Choroid plexus epithelial cell (primary cell): ENCODE results near the gene ZNF514.
A peak's percentile ranks its signal among the peaks of the same experiment; 100 is the strongest.

ENCODE experiments used
- DNase-seq: peaks from one replicate; pipeline ENCODE4 v3.0.0-alpha.2; 2010; ENCODE audit warnings: low read depth
- H3K4me3 ChIP-seq: 2 replicates; pipeline ENCODE4 v1.5.1; 2011; ENCODE audit warnings: low read depth, mild to moderate bottlenecking, control low read depth, low read length, moderate library complexity
- TF ChIP-seq, protein P1 (sequence below): conservative IDR thresholded peaks from 2 replicates; pipeline ENCODE4 v1.5.1; 2011; ENCODE audit warnings: low read depth, mild to moderate bottlenecking, control low read depth, inconsistent platforms, low read length, moderate library complexity

Gene ZNF514

DNA sequence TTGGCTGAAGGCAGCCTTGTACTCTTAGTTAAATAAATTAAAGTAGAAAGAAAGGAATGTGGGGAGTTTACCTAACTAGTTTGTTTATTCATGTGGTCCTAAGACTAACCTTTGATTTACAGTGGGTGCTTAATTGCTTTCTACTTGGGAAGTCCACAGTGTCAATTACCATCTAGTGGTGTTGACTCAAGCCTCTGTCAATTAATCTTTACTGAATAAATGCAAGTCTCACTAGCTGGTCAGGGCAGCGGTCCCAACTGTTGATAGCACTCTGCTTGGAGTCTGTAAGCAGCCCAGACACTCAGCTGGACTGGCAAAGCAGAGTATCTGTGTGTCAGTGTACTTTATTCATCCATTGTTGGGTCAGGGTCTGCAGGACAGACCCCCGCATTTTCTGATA, 15.8 kb downstream of the ZNF514 start:
- TF ChIP-seq, protein P1, sequence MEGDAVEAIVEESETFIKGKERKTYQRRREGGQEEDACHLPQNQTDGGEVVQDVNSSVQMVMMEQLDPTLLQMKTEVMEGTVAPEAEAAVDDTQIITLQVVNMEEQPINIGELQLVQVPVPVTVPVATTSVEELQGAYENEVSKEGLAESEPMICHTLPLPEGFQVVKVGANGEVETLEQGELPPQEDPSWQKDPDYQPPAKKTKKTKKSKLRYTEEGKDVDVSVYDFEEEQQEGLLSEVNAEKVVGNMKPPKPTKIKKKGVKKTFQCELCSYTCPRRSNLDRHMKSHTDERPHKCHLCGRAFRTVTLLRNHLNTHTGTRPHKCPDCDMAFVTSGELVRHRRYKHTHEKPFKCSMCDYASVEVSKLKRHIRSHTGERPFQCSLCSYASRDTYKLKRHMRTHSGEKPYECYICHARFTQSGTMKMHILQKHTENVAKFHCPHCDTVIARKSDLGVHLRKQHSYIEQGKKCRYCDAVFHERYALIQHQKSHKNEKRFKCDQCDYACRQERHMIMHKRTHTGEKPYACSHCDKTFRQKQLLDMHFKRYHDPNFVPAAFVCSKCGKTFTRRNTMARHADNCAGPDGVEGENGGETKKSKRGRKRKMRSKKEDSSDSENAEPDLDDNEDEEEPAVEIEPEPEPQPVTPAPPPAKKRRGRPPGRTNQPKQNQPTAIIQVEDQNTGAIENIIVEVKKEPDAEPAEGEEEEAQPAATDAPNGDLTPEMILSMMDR = no peak
- no peak overlapping the region for H3K4me3 ChIP-seq
- no peak for DNase-seq

DNA sequence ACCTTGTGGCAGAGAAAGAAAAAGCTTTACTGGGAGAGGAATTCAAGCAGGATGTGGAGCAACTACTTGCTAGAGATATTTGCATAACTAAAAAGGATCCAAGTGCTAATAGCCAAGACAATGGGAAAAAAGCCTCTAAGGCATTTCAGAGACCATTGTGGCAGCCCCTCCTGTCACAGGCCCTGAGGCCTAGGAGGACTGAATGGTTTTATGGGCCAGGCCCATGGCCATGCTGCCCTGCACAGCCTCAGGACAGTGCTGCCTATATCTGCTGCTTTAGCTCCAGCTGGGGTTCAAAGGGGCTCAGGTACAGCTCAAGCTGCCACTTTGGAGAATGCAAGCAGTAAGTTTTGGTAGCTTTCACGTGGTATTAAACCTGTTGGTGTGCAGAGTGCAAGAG, 20.9 kb downstream of the ZNF514 start:
- no peak overlapping the region for H3K4me3 ChIP-seq
- no peak for DNase-seq
- TF ChIP-seq, protein P1 = no peak

DNA sequence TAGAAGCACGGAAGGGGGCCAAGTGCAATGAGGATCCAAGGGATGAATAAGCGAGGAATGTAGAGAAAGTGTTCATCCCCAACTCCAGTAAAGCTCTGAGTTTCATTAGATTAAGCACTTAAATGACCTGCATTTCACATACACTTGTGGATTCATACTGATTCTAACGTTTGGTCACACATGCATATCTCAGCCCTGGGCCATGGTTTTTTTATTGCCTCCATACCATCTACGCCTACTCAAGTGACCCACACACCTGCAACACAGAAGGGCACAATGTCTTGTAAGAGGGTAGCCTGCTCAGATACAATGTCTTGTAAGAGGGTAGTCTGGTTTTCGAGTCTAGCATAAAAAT, 37.5 kb downstream of the ZNF514 start:
- TF ChIP-seq, protein P1 = no peak
- no peak for DNase-seq
- peak overlapping the region; percentile 98 for H3K4me3 ChIP-seq

DNA sequence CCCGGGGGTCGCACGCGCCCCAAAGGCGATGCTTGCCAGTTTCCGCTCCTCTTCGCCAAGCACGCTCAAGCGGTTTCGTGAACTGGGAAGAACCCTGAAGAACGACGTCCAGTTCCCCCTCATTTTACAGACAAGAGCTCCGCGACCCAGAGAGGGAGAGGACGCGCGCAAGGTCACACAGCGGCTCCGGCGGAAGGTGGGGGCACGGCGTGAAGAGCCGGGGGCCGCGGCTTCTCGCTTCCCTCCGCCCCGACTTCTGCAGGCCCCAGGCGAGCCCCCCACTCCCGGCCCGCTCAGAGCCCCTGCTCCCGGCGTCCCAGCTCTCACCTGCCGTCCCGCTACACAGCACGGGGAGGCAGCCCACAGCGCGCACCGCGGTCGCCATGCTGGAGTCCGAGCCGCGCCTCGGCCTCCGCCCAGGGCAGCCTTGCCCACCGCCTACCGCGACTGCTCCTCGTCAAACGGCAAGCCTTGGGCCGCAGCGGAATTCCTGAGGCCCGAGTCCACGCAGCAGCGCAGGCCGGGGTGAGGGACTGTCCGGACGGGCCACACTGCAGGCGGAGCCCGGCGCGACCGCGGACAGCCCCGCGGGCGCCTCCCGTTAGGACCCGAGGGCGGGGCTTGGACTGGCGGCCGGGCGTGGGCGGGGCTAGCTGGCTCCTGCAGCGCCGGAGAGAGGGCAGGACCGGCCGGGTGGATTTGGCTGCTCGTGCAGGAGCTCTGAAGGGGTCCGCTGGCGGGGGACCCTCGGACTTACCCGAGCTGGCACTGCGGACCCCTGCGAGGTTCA, 38.0 kb downstream of the ZNF514 start, which contains the start of gene MRPS5:
Gene MRPS5, minus strand, starts transcription at position 402 of the 790 bp plus-strand sequence. Its CDS starts 17 bp downstream, at position 385.
- TF ChIP-seq, protein P1 = no peak
- DNase-seq = peak; percentile 63
- peak within 1 kb of the TSS; percentile 98 for H3K4me3 ChIP-seq

DNA sequence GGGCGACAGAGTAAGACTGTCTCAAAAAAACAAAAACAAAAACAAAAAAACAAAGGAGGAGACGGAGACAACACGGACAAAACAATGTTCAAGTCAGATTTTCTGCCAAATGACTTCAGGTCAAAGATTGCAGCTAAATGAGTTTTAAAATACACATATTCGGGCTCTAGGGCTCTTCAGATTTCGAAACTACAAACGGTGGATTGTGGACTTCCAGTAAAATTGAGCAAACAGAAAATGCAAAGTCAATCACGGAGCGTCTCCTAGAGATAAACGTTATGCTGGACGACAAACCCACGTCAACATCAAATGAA, 38.6 kb downstream of the ZNF514 start:
- DNase-seq = no peak
- H3K4me3 ChIP-seq = peak overlapping the region; percentile 98
- TF ChIP-seq, protein P1 = no peak

DNA sequence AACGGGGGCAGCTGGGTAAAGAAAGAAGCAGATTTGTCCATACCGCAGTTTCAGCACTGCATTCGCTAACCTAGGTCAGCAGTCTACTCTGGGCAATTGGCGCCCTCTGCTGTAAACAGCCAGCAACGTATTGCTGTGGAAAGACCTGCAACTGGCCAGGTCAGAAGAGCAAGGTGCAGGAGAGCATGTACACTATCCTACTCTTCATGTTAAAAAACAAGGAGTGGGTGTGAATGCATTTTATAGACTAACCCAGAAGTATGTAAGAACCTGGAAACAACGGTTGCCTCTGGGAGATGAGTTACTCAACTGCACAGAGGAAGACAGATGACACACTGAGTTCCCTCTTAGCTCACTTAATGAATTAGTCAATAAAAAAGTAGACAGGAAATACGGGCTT, 44.2 kb downstream of the ZNF514 start:
- TF ChIP-seq, protein P1 = peak; percentile 93

DNA sequence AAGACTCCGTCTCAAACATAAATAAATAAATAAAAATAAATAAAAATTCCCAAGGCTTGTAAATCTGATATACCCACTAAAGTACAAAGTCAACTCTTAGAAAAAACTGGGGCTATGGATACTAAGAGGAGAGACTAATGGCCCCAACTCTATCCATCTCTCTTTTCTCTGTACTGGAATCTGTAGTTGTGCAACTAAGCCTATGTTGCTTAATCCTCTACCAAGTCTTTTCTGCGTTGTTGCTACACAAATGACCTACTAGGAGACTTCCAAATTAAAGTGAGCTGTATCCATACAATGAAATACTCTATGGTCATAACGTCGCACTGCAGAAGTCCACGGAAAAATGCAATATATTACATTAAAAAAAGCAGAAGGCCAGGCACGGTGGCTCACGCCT, 46.2 kb downstream of the ZNF514 start:
- no peak overlapping the region for H3K4me3 ChIP-seq
- DNase-seq = peak; percentile 2
- TF ChIP-seq, protein P1 = no peak

More for the DNA sequence above, 44.2 kb downstream of the ZNF514 start:
- DNase-seq = peak; percentile 84
- no peak overlapping the region for H3K4me3 ChIP-seq
